HG03520 (cell line): ENCODE measurements around the gene MOB3B.

ENCODE experiments used
- ATAC-seq: cut with Tn5 transposase; IDR thresholded peaks from one replicate; pipeline ENCODE4 v1.9.1; 2021; ENCODE audit warnings: mild to moderate bottlenecking, moderate library complexity; ENCODE audit not compliant: unreplicated experiment

Gene MOB3B

GRCh38 chr9:27344776-27345175 lies 184.8 kb downstream of the MOB3B start:
- no peak for ATAC-seq

GRCh38 chr9:27341545-27342294 lies 187.9 kb downstream of the MOB3B start:
- no peak for ATAC-seq

GRCh38 chr9:27340961-27341511 lies 188.6 kb downstream of the MOB3B start:
- no peak for ATAC-seq

- ATAC-seq: no peak
Observed at GRCh38 chr9:27340285-27340674, 189.3 kb downstream of the MOB3B start.

- ATAC-seq: no peak
Observed at GRCh38 chr9:27339661-27340284, 189.8 kb downstream of the MOB3B start.

- ATAC-seq: no peak
Observed at GRCh38 chr9:27338527-27338903, 191.1 kb downstream of the MOB3B start.

- ATAC-seq: no peak
Observed at GRCh38 chr9:27337833-27338526, 191.6 kb downstream of the MOB3B start.

- ATAC-seq: no peak
Observed at GRCh38 chr9:27337236-27337635, 192.4 kb downstream of the MOB3B start.

- ATAC-seq: no peak
Observed at GRCh38 chr9:27336829-27337228, 192.8 kb downstream of the MOB3B start.

- ATAC-seq: no peak
Observed at GRCh38 chr9:27336126-27336525, 193.5 kb downstream of the MOB3B start.

- no peak for ATAC-seq
Observed at GRCh38 chr9:27335075-27335474, 194.5 kb downstream of the MOB3B start.

GRCh38 chr9:27333241-27334052 lies 196.2 kb downstream of the MOB3B start:
- ATAC-seq: peak; percentile 82

- ATAC-seq: no peak
Observed at GRCh38 chr9:27331393-27331792, 198.2 kb downstream of the MOB3B start.

- ATAC-seq: no peak
Observed at GRCh38 chr9:27329291-27329690, 200.3 kb downstream of the MOB3B start.

GRCh38 chr9:27328483-27328882 lies 201.1 kb downstream of the MOB3B start:
- no peak for ATAC-seq

- no peak for ATAC-seq
Observed at GRCh38 chr9:27311184-27311583, 218.4 kb downstream of the MOB3B start.

- no peak for ATAC-seq
Observed at GRCh38 chr9:27310582-27310981, 219.0 kb downstream of the MOB3B start.

GRCh38 chr9:27308691-27309390 lies 220.8 kb downstream of the MOB3B start:
- ATAC-seq: no peak

GRCh38 chr9:27304521-27304920 lies 225.1 kb downstream of the MOB3B start:
- no peak for ATAC-seq

GRCh38 chr9:27303219-27303618 lies 226.4 kb downstream of the MOB3B start:
- no peak for ATAC-seq
